HEK293T (cell line): Measurements from ENCODE around the gene MPRIP.

Experiments used
- ARNT ChIP-seq: fragments of 450-650 bp; IDR thresholded peaks from 2 replicates; pipeline ENCODE4 v1.6.1; 2017; ENCODE audit warnings: mild to moderate bottlenecking
- FOXK2 ChIP-seq: fragments of 450-650 bp; IDR thresholded peaks from 2 replicates; pipeline ENCODE4 v1.6.1; 2016; ENCODE audit warnings: mild to moderate bottlenecking
- TARDBP ChIP-seq: fragments of 450-650 bp; IDR thresholded peaks from 2 replicates; pipeline ENCODE4 v1.6.1; 2016

DNA sequence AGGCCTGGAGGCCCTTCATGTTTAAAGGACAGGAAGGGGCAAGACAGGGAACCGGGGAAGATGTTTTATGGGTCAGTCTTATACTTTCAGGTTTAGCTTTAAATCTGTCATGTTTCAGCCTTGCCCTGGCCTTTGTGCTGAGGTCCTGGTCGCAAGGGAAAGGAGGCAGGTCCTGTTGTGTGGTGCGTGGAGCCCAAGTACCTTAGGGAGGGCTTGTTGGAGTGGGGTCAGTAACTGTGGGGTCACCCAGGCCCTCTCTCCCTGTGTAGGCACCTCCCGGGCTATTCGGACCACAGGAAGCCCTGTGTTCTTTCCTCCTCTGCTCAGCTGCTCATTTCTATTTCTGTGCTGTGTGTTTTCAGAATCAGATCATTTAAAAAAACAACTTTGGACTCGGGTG lies 42.7 kb downstream of the MPRIP start:
- TF ChIP-seq ARNT (no peak), FOXK2 (no peak), TARDBP (no peak)
